ENCODE data around the gene MAP3K2.

- TF ChIP-seq, protein P1, sequence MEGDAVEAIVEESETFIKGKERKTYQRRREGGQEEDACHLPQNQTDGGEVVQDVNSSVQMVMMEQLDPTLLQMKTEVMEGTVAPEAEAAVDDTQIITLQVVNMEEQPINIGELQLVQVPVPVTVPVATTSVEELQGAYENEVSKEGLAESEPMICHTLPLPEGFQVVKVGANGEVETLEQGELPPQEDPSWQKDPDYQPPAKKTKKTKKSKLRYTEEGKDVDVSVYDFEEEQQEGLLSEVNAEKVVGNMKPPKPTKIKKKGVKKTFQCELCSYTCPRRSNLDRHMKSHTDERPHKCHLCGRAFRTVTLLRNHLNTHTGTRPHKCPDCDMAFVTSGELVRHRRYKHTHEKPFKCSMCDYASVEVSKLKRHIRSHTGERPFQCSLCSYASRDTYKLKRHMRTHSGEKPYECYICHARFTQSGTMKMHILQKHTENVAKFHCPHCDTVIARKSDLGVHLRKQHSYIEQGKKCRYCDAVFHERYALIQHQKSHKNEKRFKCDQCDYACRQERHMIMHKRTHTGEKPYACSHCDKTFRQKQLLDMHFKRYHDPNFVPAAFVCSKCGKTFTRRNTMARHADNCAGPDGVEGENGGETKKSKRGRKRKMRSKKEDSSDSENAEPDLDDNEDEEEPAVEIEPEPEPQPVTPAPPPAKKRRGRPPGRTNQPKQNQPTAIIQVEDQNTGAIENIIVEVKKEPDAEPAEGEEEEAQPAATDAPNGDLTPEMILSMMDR (IDR thresholded peaks at IDR 0.05; ENCODE audit: poor library complexity, severe bottlenecking) = no peak
- TF ChIP-seq POLR2AphosphoS5 (IDR thresholded peaks at IDR 0.05) = no peak
These were observed 13.4 kb upstream of the MAP3K2 start for GRCh38 chr2:127400897-127401756.
